GM12878 (cell line): ENCODE data around the gene GARS1. TPM values are rescaled to one million over a fixed set of nuclear protein-coding genes. Genes with fewer than 3 reads are reported as not detected.

Experiments used
- ATAC-seq: fragments of 200-7000 bp; cut with Tn5 transposase; 3 replicates; pipeline ENCODE4 v1.9.1; 2020; ENCODE audit warnings: mild to moderate bottlenecking, moderate library complexity
- BruUV-seq: library from RNA; stranded (reverse); fragments of 400-500 nt; replicated peaks from 2 replicates; lab custom pipeline; 2021; lab: Mats Ljungman, UMichigan
- CTCF ChIA-PET: fragments of 300-600 bp; sonication (Branson Sonifier 250); formaldehyde crosslinking; extraction: SDS; loops from one replicate; lab custom pipeline; 2021; ENCODE audit warnings: inconsistent platforms; lab: Yijun Ruan, JAX
- POLR2A ChIA-PET: fragments of 350-600 bp; formaldehyde crosslinking; extraction: SDS; loops from one replicate; lab custom pipeline; 2021; ENCODE audit warnings: inconsistent platforms; lab: Charles Lee
- RAD21 ChIA-PET: fragments of 300-600 bp; sonication (Branson Sonifier 250); formaldehyde crosslinking; loops from one replicate; lab custom pipeline; 2023; ENCODE audit warnings: antibody characterized with exemption; ENCODE audit not compliant: unreplicated experiment; lab: Charles Lee
- SMC1A ChIA-PET: fragments of 300-600 bp; sonication (Branson Sonifier 250); formaldehyde crosslinking; loops from one replicate; lab custom pipeline; 2023; ENCODE audit not compliant: unreplicated experiment, uncharacterized antibody; lab: Charles Lee
- DNase-seq: peaks from one replicate; pipeline ENCODE4 v3.0.0-alpha.2; 2011; ENCODE audit warnings: low read depth, low spot score
- FAIRE-seq: peaks from 3 replicates; lab custom pipeline; 2011; peaks lifted over from hg19 to GRCh38; lab: Jason Lieb, UNC
- H2AFZ ChIP-seq: 2 replicates; pipeline ENCODE4 v1.6.0; 2011; ENCODE audit warnings: low read depth, low read length, control low read depth; ENCODE audit not compliant: control insufficient read depth
- H3K27ac ChIP-seq: 2 replicates; pipeline ENCODE4 v1.5.1; 2011; ENCODE audit warnings: control low read depth; ENCODE audit not compliant: control insufficient read depth, insufficient read depth
- H3K27me3 ChIP-seq, 2 experiments: replicated peaks in 1 of 2; 2 replicates each; pipeline versions ENCODE4 v1.6.0 to v1.6.1; 2011; ENCODE audit warnings: low read length in 1 of 2; ENCODE audit not compliant: control insufficient read depth in 2 of 2, insufficient read depth in 2 of 2
- H3K36me3 ChIP-seq, 2 experiments: 2 replicates each; pipeline ENCODE4 v1.5.1; 2011; ENCODE audit warnings: low read length in 1 of 2; ENCODE audit not compliant: control insufficient read depth in 2 of 2, insufficient read depth in 2 of 2
- H3K4me1 ChIP-seq: 2 replicates; pipeline ENCODE4 v1.6.1; 2011; ENCODE audit warnings: mild to moderate bottlenecking, low read length, moderate library complexity, mixed read lengths; ENCODE audit not compliant: control insufficient read depth, insufficient read depth
- H3K4me2 ChIP-seq: 2 replicates; pipeline ENCODE4 v1.6.0; 2011; ENCODE audit warnings: control low read depth; ENCODE audit not compliant: control insufficient read depth, insufficient read depth
- H3K4me3 ChIP-seq: fragments of 200-600 bp; sonication (generic); 2 replicates; pipeline ENCODE4 v1.5.1; 2016
- H3K79me2 ChIP-seq: 2 replicates; pipeline ENCODE4 v1.6.0; 2011; ENCODE audit warnings: low read length; ENCODE audit not compliant: control insufficient read depth, insufficient read depth
- H3K9ac ChIP-seq: 2 replicates; pipeline ENCODE4 v1.8.0; 2011; ENCODE audit warnings: low read length, control low read depth, mixed read lengths; ENCODE audit not compliant: control insufficient read depth, insufficient read depth
- H3K9me3 ChIP-seq: replicated peaks from 3 replicates; pipeline ENCODE4 v1.5.1; 2011; ENCODE audit warnings: mild to moderate bottlenecking, low read length; ENCODE audit not compliant: control insufficient read depth, insufficient read depth
- H4K20me1 ChIP-seq: 2 replicates; pipeline ENCODE4 v1.6.0; 2011; ENCODE audit not compliant: control insufficient read depth, insufficient read depth
- BMI1 ChIP-seq: fragments of 450-650 bp; IDR thresholded peaks from 2 replicates; pipeline ENCODE4 v1.6.1; 2016; ENCODE audit warnings: mild to moderate bottlenecking, moderate library complexity, borderline replicate concordance
- CHD4 ChIP-seq: fragments of 200-600 bp; sonication (generic); IDR thresholded peaks from 2 replicates; pipeline ENCODE4 v1.6.1; 2016; ENCODE audit warnings: mild to moderate bottlenecking
- ESRRA ChIP-seq: IDR thresholded peaks from 2 replicates; pipeline ENCODE4 v1.6.1; 2012; ENCODE audit warnings: mild to moderate bottlenecking, low read length, improper control_type of control experiment
- ETV6 ChIP-seq, 2 experiments: fragments of 450-650 bp in 1 of 2; IDR thresholded peaks in 1 of 2; conservative IDR thresholded peaks in 1 of 2; 2 replicates each; pipeline ENCODE4 v1.6.1; 2014; ENCODE audit warnings: antibody characterized with exemption in 1 of 2, borderline replicate concordance in 1 of 2, low read depth in 1 of 2, mild to moderate bottlenecking in 1 of 2, moderate library complexity in 1 of 2
- FOS ChIP-seq: IDR thresholded peaks from 3 replicates; pipeline ENCODE4 v1.6.1; 2011; ENCODE audit warnings: borderline replicate concordance; ENCODE audit not compliant: insufficient read length; ENCODE audit errors: extremely low read depth
- HDAC6 ChIP-seq: fragments of 200-600 bp; sonication (generic); IDR thresholded peaks from one replicate; pipeline ENCODE4 v1.8.0; 2017; ENCODE audit warnings: antibody characterized with exemption; ENCODE audit not compliant: unreplicated experiment
- JUND ChIP-seq: IDR thresholded peaks from 2 replicates; pipeline ENCODE4 v1.6.1; 2012; ENCODE audit warnings: low read depth, mild to moderate bottlenecking, low read length, improper control_type of control experiment, moderate library complexity
- RELB ChIP-seq: fragments of 450-650 bp; IDR thresholded peaks from 2 replicates; pipeline ENCODE4 v1.6.1; 2017; ENCODE audit warnings: low read depth, mild to moderate bottlenecking, moderate library complexity
- ZNF274 ChIP-seq: IDR thresholded peaks from one replicate; pipeline ENCODE4 v1.8.0; 2011; ENCODE audit not compliant: insufficient read length, insufficient read depth
- WGBS: methylation state at CpG from one replicate; pipeline ENCODE4 v1.1.6; 2016; ENCODE audit warnings: low lambda C conversion rate; ENCODE audit not compliant: insufficient replicate concordance, insufficient coverage; ENCODE audit errors: missing lambda C conversion rate; 5-methylcytosine and 5-hydroxymethylcytosine counted together
- in situ Hi-C: fragments of 300-500 bp; cut with MboI; formaldehyde crosslinking; loops from 9 replicates; pipeline ENCODE4 v1.14.3; 2018; ENCODE audit warnings: mixed read lengths
- intact Hi-C: fragments of 100-400 bp; cut with micrococcal nuclease; formaldehyde crosslinking; loops from one replicate; pipeline ENCODE4 v1.14.2; 2022; ENCODE audit not compliant: unreplicated experiment
- polyA plus RNA-seq, 11 experiments: library from polyadenylated mRNA; depleted of rRNA in 4 of 11; unstranded in 6 of 11; stranded (reverse) in 5 of 11; fragments of >200 nt; fragmentation: Nextera tagmentation in 4 of 11; fragmentation: Illumina TruSeq in 1 of 11; extraction: Ambion mirVana in 4 of 11; extraction: Trizol in 1 of 11; gene quantifications; 1 replicate in 1 of 11; 2 replicates in 10 of 11; pipeline versions ENCODE4 v1.2.1 to v1.2.3, GENCODE V29; 2011 to 2016; ENCODE audit warnings: inconsistent platforms in 2 of 11, missing spikeins in 2 of 11, low read depth in 1 of 11
- total RNA-seq, 4 experiments: library from RNA; depleted of rRNA in 3 of 4; stranded (reverse); fragments of >200 nt in 3 of 4; fragmentation: Illumina TruSeq in 1 of 4; extraction: Trizol in 1 of 4; gene quantifications; 2 replicates each; pipeline versions ENCODE4 v1.2.1 to v1.2.3, GENCODE V29; 2013 to 2021

GARS1 gene
- total and polyA plus RNA-seq, 10 of the 15 experiments (the other 5 are each of a cell fraction or from before 2014, with no cell fraction given): 120 to 361 (median 187) TPM

GRCh38 chr7:30605832-30606231, 11.2 kb downstream of the GARS1 start:
- FAIRE-seq (no peak), DNase-seq (no peak), ATAC-seq (no peak)
- ChIA-PET SMC1A (interaction anchor here (1.2 to 2.6 kb wide), 2 partner anchors 15 to 330 kb away, joined by 3 to 6 read pairs; no protein-coding TSS in a partner anchor), CTCF (interaction anchor here (1.0 to 1.1 kb wide), 2 partner anchors 209 to 254 kb away, joined by 4 read pairs; no protein-coding TSS in a partner anchor), RAD21 (interaction anchor here (0.7 kb wide), 1 partner anchor 120 kb away, joined by 3 read pairs; no protein-coding TSS in a partner anchor)
- no peaks in the 10 kb centered on the region for H3K79me2 ChIP-seq
- in situ Hi-C loops: no loop called here
- H3K4me3 ChIP-seq: no peak overlapping the region
- no peaks in the 10 kb centered on the region for H3K4me1 ChIP-seq
- H4K20me1 ChIP-seq: no peaks in the 10 kb centered on the region
- no peaks in the 10 kb centered on the region for H3K9me3 ChIP-seq
- no peak overlapping the region for H3K9ac ChIP-seq
- H3K27me3 ChIP-seq: no peaks in the 10 kb centered on the region
- H3K27ac ChIP-seq: no peak overlapping the region
- intact Hi-C loops: no loop called here
- H2AFZ ChIP-seq: no peak overlapping the region
- BruUV-seq: no TSS peak
- 92% methylated on average over 3 of the region's 3 CpGs for WGBS
- no peak for TF ChIP-seq FOS
- TF ChIP-seq RELB: no peak
- no peak for TF ChIP-seq ZNF274
- no peak for TF ChIP-seq ESRRA
- TF ChIP-seq JUND: no peak
- no peak for TF ChIP-seq HDAC6
- no peak for TF ChIP-seq BMI1
- TF ChIP-seq ETV6 (conservative IDR thresholded peaks at IDR 0.05 in 1 of 2, IDR thresholded peaks at IDR 0.05 in 1 of 2; ENCODE audit: borderline replicate concordance in 1 of 2, low read depth in 1 of 2): no peak
- TF ChIP-seq CHD4: no peak
- TF ChIP-seq, all 136 proteins: peak for 0
- Histone ChIP-seq H3K4me2 (no peak overlapping the region), H3K36me3 (peaks cover 2 to 35% of the 10 kb centered on the region in 2 experiments)
- POLR2A ChIA-PET: interaction anchor here (0.6 to 1.3 kb wide), 3 partner anchors 14 to 405 kb away, joined by 3 to 4 read pairs (median 3); no protein-coding TSS in a partner anchor
